GM21423 (cell line): ENCODE data around the gene SH2D7.
"Not testable (repeated sequence)": the region's sequence is repeated elsewhere in the genome, so short reads cannot be mapped to it uniquely, and the experiment has no call there.

Experiments
- ATAC-seq: cut with Tn5 transposase; IDR thresholded peaks from one replicate; pipeline ENCODE4 v1.9.1; 2021; ENCODE audit warnings: mild to moderate bottlenecking, moderate library complexity; ENCODE audit not compliant: unreplicated experiment

SH2D7 gene

GRCh38 chr15:78130466-78131294 is 38.3 kb downstream of the SH2D7 start:
- ATAC-seq, result peak; percentile 23

- ATAC-seq, result peak; percentile 89
Measured at GRCh38 chr15:78131295-78132061, 39.1 kb downstream of the SH2D7 start, which contains the start of gene CIB2. TSS of gene CIB2 (minus strand) at chr15:78131445. CDS start at chr15:78131215, 230 bp downstream.

- no peak for ATAC-seq
Measured at GRCh38 chr15:78133801-78134200, 41.4 kb downstream of the SH2D7 start.

- ATAC-seq, result no peak
Measured at GRCh38 chr15:78139578-78139977, 47.2 kb downstream of the SH2D7 start.

- ATAC-seq, result no peak
Measured at GRCh38 chr15:78140292-78140691, 47.9 kb downstream of the SH2D7 start.

GRCh38 chr15:78142332-78142731 is 50.0 kb downstream of the SH2D7 start:
- ATAC-seq, result no peak

- ATAC-seq, result no peak
Measured at GRCh38 chr15:78146425-78147154, 54.2 kb downstream of the SH2D7 start.

GRCh38 chr15:78147566-78147965 is 55.2 kb downstream of the SH2D7 start:
- ATAC-seq, result no peak

GRCh38 chr15:78148392-78149067 is 56.2 kb downstream of the SH2D7 start:
- peak; percentile 3 for ATAC-seq

GRCh38 chr15:78149068-78149804 is 56.9 kb downstream of the SH2D7 start, which contains the start of gene IDH3A:
TSS of gene IDH3A (plus strand) at chr15:78149362. CDS start at chr15:78149404, 42 bp downstream.
- peak; percentile 78 for ATAC-seq

- ATAC-seq, result no peak
Measured at GRCh38 chr15:78149805-78150751, 57.7 kb downstream of the SH2D7 start.

GRCh38 chr15:78151075-78151474 is 58.7 kb downstream of the SH2D7 start:
- not testable (repeated sequence) for ATAC-seq
